Activated T-helper 2 cell treated with anti-CD3 and anti-CD28 coated beads, Interferon-gamma antibody, Interleukin-2, Interleukin-4, amounts not matched to agents 10 μg/mL and 5 μg/mL and 100 μg/mL, durations not matched to agents 14 hours and 24 hours and 36 hours (primary cell): ENCODE data around the gene ZNF764. TPM values are rescaled to one million over a fixed set of nuclear protein-coding genes. Genes with fewer than 3 reads are reported as not detected.
A peak's percentile ranks its signal among the peaks of the same experiment; 100 is the strongest.

Source experiments
- DNase-seq: peaks from one replicate; pipeline ENCODE4 v3.0.0; 2021; ENCODE audit warnings: low spot score
- H3K27ac Mint-ChIP-seq: one replicate; pipeline ENCODE4 v1.8.0; 2021; ENCODE audit warnings: mixed read lengths
- H3K27me3 Mint-ChIP-seq: one replicate; pipeline ENCODE4 v1.8.0; 2021; ENCODE audit warnings: low read depth, mixed read lengths
- H3K36me3 Mint-ChIP-seq: one replicate; pipeline ENCODE4 v1.8.0; 2021; ENCODE audit warnings: low read depth, mixed read lengths
- H3K4me1 Mint-ChIP-seq: one replicate; pipeline ENCODE4 v1.8.0; 2021; ENCODE audit warnings: low read depth, mixed read lengths
- H3K4me3 Mint-ChIP-seq: one replicate; pipeline ENCODE4 v1.8.0; 2021; ENCODE audit warnings: low read depth, mild to moderate bottlenecking, moderate library complexity, mixed read lengths
- H3K9me3 Mint-ChIP-seq: one replicate; pipeline ENCODE4 v1.8.0; 2021; ENCODE audit warnings: mixed read lengths
- intact Hi-C: fragments of 100-400 bp; cut with micrococcal nuclease; formaldehyde crosslinking; loops from one replicate; pipeline ENCODE4 v1.15.1; 2023
- total RNA-seq: library from RNA; stranded (reverse); gene quantifications from 2 replicates; pipeline ENCODE4 v1.2.3, GENCODE V29; 2022

Gene ZNF764
- total RNA-seq, 1 donor from 2014 or later = 14.6 TPM

GRCh38 chr16:30511509-30511908 lies 46.7 kb downstream of the ZNF764 start:
- Mint-ChIP-seq H3K36me3 (peaks cover 73% of the 10 kb centered on the region), H3K27me3 (no peaks in the 10 kb centered on the region), H3K4me1 (peaks cover 4% of the 10 kb centered on the region), H3K9me3 (no peaks in the 10 kb centered on the region), H3K4me3 (no peak overlapping the region), H3K27ac (peak overlapping the region; percentile 41)
- intact Hi-C loops = no loop called here
- no peak for DNase-seq

- Mint-ChIP-seq H3K9me3 (no peaks in the 10 kb centered on the region), H3K4me3 (no peak overlapping the region), H3K4me1 (peaks cover 4% of the 10 kb centered on the region), H3K27ac (no peak overlapping the region), H3K27me3 (no peaks in the 10 kb centered on the region), H3K36me3 (peaks cover 67% of the 10 kb centered on the region)
- no peak for DNase-seq
- intact Hi-C loops = no loop called here
Observed at GRCh38 chr16:30510376-30510938, 47.7 kb downstream of the ZNF764 start.

GRCh38 chr16:30509081-30509765 lies 49.0 kb downstream of the ZNF764 start:
- H3K4me3 Mint-ChIP-seq = no peak overlapping the region
- H3K36me3 Mint-ChIP-seq = peaks cover 69% of the 10 kb centered on the region
- H3K4me1 Mint-ChIP-seq = peaks cover 3% of the 10 kb centered on the region
- H3K27ac Mint-ChIP-seq = no peak overlapping the region
- H3K27me3 Mint-ChIP-seq = no peaks in the 10 kb centered on the region
- intact Hi-C loops = no loop called here
- DNase-seq = no peak
- H3K9me3 Mint-ChIP-seq = no peaks in the 10 kb centered on the region

Other genes with a start within 250 kb of the ZNF764 start
- 80.1 and 84.5 TPM in 2 replicates for gene CD2BP2, start 203.1 kb downstream of the ZNF764 start, total RNA-seq
- 63.4 and 64.4 TPM in 2 replicates for gene TBC1D10B, start 187.9 kb downstream of the ZNF764 start, total RNA-seq
- 3.4 and 4.3 TPM in 2 replicates for gene MYL11, start 183.6 kb downstream of the ZNF764 start, total RNA-seq
- gene SEPTIN1, start 175.8 kb downstream of the ZNF764 start, total RNA-seq = 169 and 173 TPM in 2 replicates
- gene ZNF48, start 163.0 kb downstream of the ZNF764 start, total RNA-seq = 13.4 TPM in 2 replicates
- gene ZNF771, start 150.8 kb downstream of the ZNF764 start, total RNA-seq = 8.3 and 9.3 TPM in 2 replicates
- gene DCTPP1, start 128.3 kb downstream of the ZNF764 start, total RNA-seq = 127 and 128 TPM in 2 replicates
- gene SEPHS2, start 112.5 kb downstream of the ZNF764 start, total RNA-seq = 82.9 and 84.1 TPM in 2 replicates
- 292 and 293 TPM in 2 replicates for gene ITGAL, start 85.6 kb downstream of the ZNF764 start, total RNA-seq
- gene ZNF768, start 31.8 kb downstream of the ZNF764 start, total RNA-seq = 16.9 and 17.1 TPM in 2 replicates
- gene ZNF747, start 23.5 kb downstream of the ZNF764 start, total RNA-seq = 11.8 and 11.9 TPM in 2 replicates
- gene ZNF688, start 13.3 kb upstream of the ZNF764 start, total RNA-seq = 8.7 and 9.2 TPM in 2 replicates
- gene ZNF785, start 27.3 kb upstream of the ZNF764 start, total RNA-seq = 18.9 and 22.2 TPM in 2 replicates
- gene ZNF689, start 52.0 kb upstream of the ZNF764 start, total RNA-seq = 11.4 and 12.4 TPM in 2 replicates
- 84.0 and 90.5 TPM in 2 replicates for gene PRR14, start 92.6 kb upstream of the ZNF764 start, total RNA-seq
- 107 TPM in 2 replicates for gene FBRS, start 100.1 kb upstream of the ZNF764 start, total RNA-seq
- gene SRCAP, start 140.8 kb upstream of the ZNF764 start, total RNA-seq = 83.6 TPM in 2 replicates
- 38.1 and 41.6 TPM in 2 replicates for gene PHKG2, start 190.1 kb upstream of the ZNF764 start, total RNA-seq
- gene CFAP119, start 203.7 kb upstream of the ZNF764 start, total RNA-seq = 2.3 and 2.8 TPM in 2 replicates
- 83.8 and 91.6 TPM in 2 replicates for gene RNF40, start 203.9 kb upstream of the ZNF764 start, total RNA-seq
- 0.78 and 0.82 TPM in 2 replicates for gene ZNF629, start 228.8 kb upstream of the ZNF764 start, total RNA-seq